Measurements from ENCODE around the gene ANO1.

GRCh38 chr11:70079691-70080090 lies 1.6 kb downstream of the ANO1 start:
- no peak for TF ChIP-seq POLR2A (IDR thresholded peaks at IDR 0.05)
- TF ChIP-seq, protein P1, sequence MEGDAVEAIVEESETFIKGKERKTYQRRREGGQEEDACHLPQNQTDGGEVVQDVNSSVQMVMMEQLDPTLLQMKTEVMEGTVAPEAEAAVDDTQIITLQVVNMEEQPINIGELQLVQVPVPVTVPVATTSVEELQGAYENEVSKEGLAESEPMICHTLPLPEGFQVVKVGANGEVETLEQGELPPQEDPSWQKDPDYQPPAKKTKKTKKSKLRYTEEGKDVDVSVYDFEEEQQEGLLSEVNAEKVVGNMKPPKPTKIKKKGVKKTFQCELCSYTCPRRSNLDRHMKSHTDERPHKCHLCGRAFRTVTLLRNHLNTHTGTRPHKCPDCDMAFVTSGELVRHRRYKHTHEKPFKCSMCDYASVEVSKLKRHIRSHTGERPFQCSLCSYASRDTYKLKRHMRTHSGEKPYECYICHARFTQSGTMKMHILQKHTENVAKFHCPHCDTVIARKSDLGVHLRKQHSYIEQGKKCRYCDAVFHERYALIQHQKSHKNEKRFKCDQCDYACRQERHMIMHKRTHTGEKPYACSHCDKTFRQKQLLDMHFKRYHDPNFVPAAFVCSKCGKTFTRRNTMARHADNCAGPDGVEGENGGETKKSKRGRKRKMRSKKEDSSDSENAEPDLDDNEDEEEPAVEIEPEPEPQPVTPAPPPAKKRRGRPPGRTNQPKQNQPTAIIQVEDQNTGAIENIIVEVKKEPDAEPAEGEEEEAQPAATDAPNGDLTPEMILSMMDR (IDR thresholded peaks at IDR 0.05), result no peak
